Urinary bladder (tissue), 4 donors: Measurements from ENCODE around the gene NINJ1. TPM values are rescaled to one million over a fixed set of nuclear protein-coding genes. Genes with fewer than 3 reads are reported as not detected.
"Not testable (repeated sequence)": the region's sequence is repeated elsewhere in the genome, so short reads cannot be mapped to it uniquely, and the experiment has no call there.

ENCODE experiments used
- DNase-seq: peaks from one replicate; pipeline ENCODE4 v3.0.0-alpha.2; 2015; ENCODE audit errors: extremely low spot score
- H3K27ac ChIP-seq: one replicate; pipeline ENCODE4 v1.5.1; 2013; ENCODE audit warnings: low read depth, mild to moderate bottlenecking, moderate library complexity
- H3K36me3 ChIP-seq: one replicate; pipeline ENCODE4 v1.6.1; 2013; ENCODE audit warnings: mild to moderate bottlenecking, moderate library complexity; ENCODE audit not compliant: insufficient read depth
- H3K4me1 ChIP-seq: one replicate; pipeline ENCODE4 v1.6.1; 2013; ENCODE audit warnings: mild to moderate bottlenecking, moderate library complexity; ENCODE audit not compliant: insufficient read depth
- H3K4me3 ChIP-seq: one replicate; pipeline ENCODE4 v1.5.1; 2013; ENCODE audit warnings: low read depth, low read length
- WGBS: extraction: QIAGEN DNeasy Blood & Tissue Kit; methylation state at CpG from one replicate; pipeline ENCODE4 v1.1.7; 2013; 5-methylcytosine and 5-hydroxymethylcytosine counted together
- polyA plus RNA-seq: library from polyadenylated mRNA; stranded (reverse); fragments of 200-250 nt; gene quantifications from one replicate; pipeline ENCODE4 v1.2.3, GENCODE V29; 2013
- total RNA-seq: library from RNA; depleted of rRNA; stranded (reverse); fragments of >200 nt; gene quantifications from one replicate; pipeline ENCODE4 v1.2.3, GENCODE V29; 2014
- donor health status: healthy with polysubstance abuse.
- donor health status: healthy.

Gene NINJ1
- total and polyA plus RNA-seq, 2 donors: 13.2 to 48.2 TPM

GRCh38 chr9:93149361-93149760, 15.3 kb upstream of the NINJ1 start:
- H3K4me3 ChIP-seq: no peak overlapping the region
- H3K36me3 ChIP-seq: no peaks in the 10 kb centered on the region
- no peak overlapping the region for H3K27ac ChIP-seq
- H3K4me1 ChIP-seq: no peaks in the 10 kb centered on the region
- WGBS: 51% methylated on average over 1 of the region's 1 CpG
- no peak for DNase-seq

- Histone ChIP-seq H3K4me3 (no peak overlapping the region), H3K27ac (no peak overlapping the region), H3K36me3 (no peaks in the 10 kb centered on the region), H3K4me1 (no peaks in the 10 kb centered on the region)
- DNase-seq: no peak
- WGBS: 89% methylated on average over 2 of the region's 2 CpGs
Measured at GRCh38 chr9:93148721-93149120, 14.7 kb upstream of the NINJ1 start.

- no peak for DNase-seq
- H3K36me3 ChIP-seq: no peaks in the 10 kb centered on the region
- H3K4me1 ChIP-seq: no peaks in the 10 kb centered on the region
- no peak overlapping the region for H3K4me3 ChIP-seq
- H3K27ac ChIP-seq: no peak overlapping the region
- WGBS: 69% methylated on average over 2 of the region's 2 CpGs
Measured at GRCh38 chr9:93147632-93148031, 13.6 kb upstream of the NINJ1 start.

- not testable (repeated sequence) for H3K27ac ChIP-seq, H3K4me1 ChIP-seq, DNase-seq, H3K36me3 ChIP-seq, H3K4me3 ChIP-seq
- WGBS: 85% methylated on average over 6 of the region's 6 CpGs
Measured at GRCh38 chr9:93146696-93147095, 12.6 kb upstream of the NINJ1 start.

- H3K27ac ChIP-seq: no peak overlapping the region
- no peak for DNase-seq
- 52% methylated on average over 15 of the region's 15 CpGs for WGBS
- no peak overlapping the region for H3K4me3 ChIP-seq
- peaks cover 2% of the 10 kb centered on the region for H3K4me1 ChIP-seq
- no peaks in the 10 kb centered on the region for H3K36me3 ChIP-seq
Measured at GRCh38 chr9:93143830-93144530, 9.9 kb upstream of the NINJ1 start.

GRCh38 chr9:93141771-93142483, 7.9 kb upstream of the NINJ1 start:
- DNase-seq: no peak

GRCh38 chr9:93139365-93140182, 5.5 kb upstream of the NINJ1 start:
- H3K4me3 ChIP-seq: no peak overlapping the region
- no peak for DNase-seq
- H3K27ac ChIP-seq: no peak overlapping the region
- H3K4me1 ChIP-seq: peaks cover 2% of the 10 kb centered on the region
- 89% methylated on average over 16 of the region's 16 CpGs for WGBS
- H3K36me3 ChIP-seq: no peaks in the 10 kb centered on the region

More at GRCh38 chr9:93141771-93142483, 7.9 kb upstream of the NINJ1 start:
- WGBS: 74% methylated on average over 8 of the region's 8 CpGs
- H3K27ac ChIP-seq: peak overlapping the region; percentile 75
- peaks cover 2% of the 10 kb centered on the region for H3K4me1 ChIP-seq
- H3K36me3 ChIP-seq: no peaks in the 10 kb centered on the region
- no peak overlapping the region for H3K4me3 ChIP-seq

GRCh38 chr9:93138171-93138764, 4.2 kb upstream of the NINJ1 start:
- Histone ChIP-seq H3K27ac (no peak overlapping the region), H3K36me3 (no peaks in the 10 kb centered on the region), H3K4me3 (no peak overlapping the region), H3K4me1 (peaks cover 2% of the 10 kb centered on the region)
- no peak for DNase-seq
- 79% methylated on average over 7 of the region's 7 CpGs for WGBS

- DNase-seq: no peak
- Histone ChIP-seq H3K27ac (no peak overlapping the region), H3K4me1 (peaks cover 2% of the 10 kb centered on the region), H3K4me3 (no peak overlapping the region), H3K36me3 (no peaks in the 10 kb centered on the region)
- 92% methylated on average over 11 of the region's 11 CpGs for WGBS
Measured at GRCh38 chr9:93137362-93137761, 3.3 kb upstream of the NINJ1 start.

- DNase-seq: no peak
- peak overlapping the region; percentile 4 for H3K4me3 ChIP-seq
- no peak overlapping the region for H3K27ac ChIP-seq
- H3K4me1 ChIP-seq: no peaks in the 10 kb centered on the region
- WGBS: 41% methylated on average over 11 of the region's 11 CpGs
- no peaks in the 10 kb centered on the region for H3K36me3 ChIP-seq
Measured at GRCh38 chr9:93136011-93136440, 2.0 kb upstream of the NINJ1 start.

GRCh38 chr9:93134740-93135444, 841 bp upstream of the NINJ1 start:
- no peaks in the 10 kb centered on the region for H3K4me1 ChIP-seq

GRCh38 chr9:93133681-93134014, 403 bp downstream of the NINJ1 start:
- no peaks in the 10 kb centered on the region for H3K36me3 ChIP-seq
- no peaks in the 10 kb centered on the region for H3K4me1 ChIP-seq
- under 1% methylated on average over 34 of the region's 34 CpGs for WGBS
- DNase-seq: no peak
- peak overlapping the region; percentile 83 for H3K4me3 ChIP-seq
- H3K27ac ChIP-seq: peak overlapping the region; percentile 94

More at GRCh38 chr9:93134740-93135444, 841 bp upstream of the NINJ1 start:
- no peaks in the 10 kb centered on the region for H3K36me3 ChIP-seq
- DNase-seq: no peak
- 84% methylated on average over 14 of the region's 14 CpGs for WGBS
- H3K27ac ChIP-seq: peak overlapping the region; percentile 97
- H3K4me3 ChIP-seq: peak overlapping the region; percentile 83
